Measurements from ENCODE around the gene GORASP1. TPM values are rescaled to one million over a fixed set of nuclear protein-coding genes. Genes with fewer than 3 reads are reported as not detected.

The GORASP1 gene
- total and polyA plus RNA-seq, 2 of the 8 experiments (the other 6 are each of a cell fraction or from before 2014, with no cell fraction given), result 33.4 to 33.5 TPM

GRCh38 chr3:39154280-39155021 lies 47.0 kb upstream of the GORASP1 start:
- no peak overlapping the region for H3K4ac ChIP-seq (replicated peaks; ENCODE audit: insufficient read length, low read depth, low read length)
- no peaks in the 10 kb centered on the region for H3K9me3 ChIP-seq (ENCODE audit: insufficient read depth in 2 of 2, low read depth in 1 of 2, low read length in 1 of 2)
- H4K5ac ChIP-seq (ENCODE audit: insufficient read length, low read depth, low read length), result peak overlapping the region; percentile 60
- peaks cover 22 to 40% (median 26%) of the 10 kb centered on the region in 4 experiments for H3K4me1 ChIP-seq (replicated peaks in 1 of 4; ENCODE audit: control insufficient read depth in 3 of 4, insufficient read depth in 4 of 4, low read length in 3 of 4)
- H4K91ac ChIP-seq (replicated peaks; ENCODE audit: insufficient read length, low read length), result peak overlapping the region; percentile 78
- peak overlapping the region; percentile 88; the same call in 1 of the 2 replicates for H2AFZ ChIP-seq (ENCODE audit: low read length)
- H2BK120ac ChIP-seq (replicated peaks; ENCODE audit: low read depth, low read length), result peak overlapping the region; percentile 77
- H3K14ac ChIP-seq (ENCODE audit: insufficient read length), result no peak overlapping the region
- H3K36me3 ChIP-seq (ENCODE audit: control insufficient read depth in 2 of 4, insufficient read depth in 4 of 4, low read length in 3 of 4), result no peaks in the 10 kb centered on the region
- FAIRE-seq (no peak), DNase-seq (ENCODE audit: low read depth in 1 of 2, low spot score in 2 of 2) (peak; percentile 84 to 85)
- H4K8ac ChIP-seq (ENCODE audit: extremely low read depth, insufficient read depth, low read length), result peak overlapping the region; percentile 19; the same call in 1 of the 2 replicates
- H3K4me3 ChIP-seq (ENCODE audit: extremely low read depth in 1 of 4, insufficient read depth in 2 of 4, low read depth in 3 of 4, low read length in 4 of 4), result peak overlapping the region; percentile 50 to 85 (median 60)
- peak overlapping the region; percentile 78 for H3K27ac ChIP-seq (ENCODE audit: low read depth, low read length)
- ChIA-PET POLR2A (ENCODE audit: partially characterized antibody) (interaction anchor here (0.6 to 1.6 kb wide), 7 partner anchors 18 to 252 kb away, joined by 3 to 6 read pairs (median 3); partner anchors contain the start of genes GORASP1, RPSA and TTC21A), CTCF (ENCODE audit: partially characterized antibody) (interaction anchor here (1.0 to 4.8 kb wide), 3 partner anchors 18 to 140 kb away, joined by 3 to 22 read pairs (median 3); no protein-coding TSS in a partner anchor)
- peaks cover 11 to 15% of the 10 kb centered on the region in 2 experiments for H3K79me2 ChIP-seq (ENCODE audit: control insufficient read depth in 1 of 2, insufficient read depth in 2 of 2, low read length in 2 of 2)
- peak overlapping the region; percentile 93; the same call in 1 of the 2 replicates for H2BK12ac ChIP-seq (ENCODE audit: low read depth, low read length)
- no peaks in the 10 kb centered on the region for H3K27me3 ChIP-seq (replicated peaks in 1 of 4; ENCODE audit: control insufficient read depth in 3 of 4, extremely low read depth in 1 of 4, insufficient read depth in 3 of 4, low read length in 3 of 4)
- H2BK15ac ChIP-seq (ENCODE audit: low read length), result peak overlapping the region; percentile 36; the same call in 1 of the 2 replicates
- H3K9ac ChIP-seq (replicated peaks in 1 of 4; ENCODE audit: extremely low read depth in 1 of 4, low read depth in 3 of 4, low read length in 3 of 4), result peak overlapping the region in 3 of 4 experiments; percentile 35 to 51 (median 40); a peak in 5 of 7 replicates
- H3K18ac ChIP-seq (ENCODE audit: extremely low read depth, low read length), result peak overlapping the region; percentile 93
- peaks cover 7 to 19% of the 10 kb centered on the region in 2 experiments for H4K20me1 ChIP-seq (replicated peaks in 1 of 2; ENCODE audit: control insufficient read depth in 1 of 2, insufficient read depth in 2 of 2, low read length in 2 of 2)
- peaks cover 21% of the 10 kb centered on the region for H3K23me2 ChIP-seq (ENCODE audit: low read depth, low read length)
- no peak overlapping the region; the same call in 1 of the 2 replicates for H2AK5ac ChIP-seq (ENCODE audit: low read depth, low read length)
- WGBS, 2 experiments (ENCODE audit: extremely low coverage in 1 of 2, insufficient coverage in 1 of 2, insufficient read length in 1 of 2, insufficient replicate concordance in 2 of 2, low coverage in 1 of 2, low lambda C conversion rate in 2 of 2, missing lambda C conversion rate in 1 of 2), result 9% methylated on average over 18 of the region's 18 CpGs; no CpG with 5 or more reads in 1 of the 2 experiments
- peak overlapping the region; percentile 83; the same call in 1 of the 2 replicates for H2BK20ac ChIP-seq (ENCODE audit: low read length)
- H3K4me2 ChIP-seq (ENCODE audit: insufficient read depth in 1 of 2, low read depth in 2 of 2, low read length in 2 of 2), result peak overlapping the region; percentile 84 to 97
- H3K23ac ChIP-seq (ENCODE audit: insufficient read length), result no peak overlapping the region
- peaks cover 11% of the 10 kb centered on the region; the same call in 1 of the 2 replicates for H3K79me1 ChIP-seq (ENCODE audit: low read depth, low read length)
- peak overlapping the region; percentile 13 for H3K56ac ChIP-seq (replicated peaks; ENCODE audit: insufficient read length, low read depth, low read length)
- H2BK5ac ChIP-seq (ENCODE audit: low read depth, low read length), result peak overlapping the region; percentile 76; the same call in 1 of the 2 replicates
- TF ChIP-seq CEBPB (IDR thresholded peaks at IDR 0.05; ENCODE audit: low read depth, low read length) (no peak), ATF2 (IDR thresholded peaks at IDR 0.05; ENCODE audit: low read length) (peak; percentile 44; the same call in 1 of the 2 replicates), SUZ12 (IDR thresholded peaks at IDR 0.05; ENCODE audit: low read length) (no peak), TCF12 (IDR thresholded peaks at IDR 0.05; ENCODE audit: low read depth, low read length) (no peak), RXRA (IDR thresholded peaks at IDR 0.05; ENCODE audit: insufficient read depth, low read depth, low read length) (no peak), CREB1 (IDR thresholded peaks at IDR 0.05) (peak; percentile 44; the same call in 1 of the 2 replicates), USF2 (IDR thresholded peaks at IDR 0.05; ENCODE audit: low read length) (peak; percentile 63; the same call in 1 of the 2 replicates), KDM4A (IDR thresholded peaks at IDR 0.05; ENCODE audit: low read depth, low read length, severe bottlenecking) (peak; percentile 23)

Measured in H1 (cell line).